ENCODE data around the gene PCDH20. TPM values are rescaled to one million over a fixed set of nuclear protein-coding genes. Genes with fewer than 3 reads are reported as not detected.

PCDH20 gene
- total RNA-seq, 4 donors from 2014 or later, result 0.16 to 1.0 (median 0.48) TPM

DNA sequence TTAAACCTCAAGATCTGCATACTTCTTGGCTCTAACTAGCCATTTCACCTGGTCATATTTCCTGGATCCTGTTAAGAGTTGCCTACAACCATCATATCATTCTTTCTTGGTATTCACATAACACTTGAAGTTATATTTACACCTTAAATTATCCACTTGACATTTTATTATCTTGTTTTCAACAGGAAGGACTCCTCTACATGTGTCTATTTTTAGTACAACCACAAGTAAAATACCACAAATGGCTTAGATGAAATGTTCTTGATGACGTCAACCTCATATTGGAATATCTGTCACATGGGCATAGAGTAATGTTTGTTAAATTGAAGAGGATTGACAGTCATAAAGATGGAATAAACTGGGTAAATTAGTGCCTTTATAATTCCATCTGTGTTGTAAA is 9.4 kb downstream of the PCDH20 start:
- no peak overlapping the region for H3K27ac ChIP-seq
- no peaks in the 10 kb centered on the region for H3K4me1 ChIP-seq
- intact Hi-C loops (cut with DNase I; ENCODE audit: low total_unique reads), result no loop called here
- in situ Hi-C loops (cut with MboI; ENCODE audit: low sequenced_read_pairs in 4 of 4), result no loop called here
- ATAC-seq, result no peak
- DNase-seq, result no peak
- H3K9me3 ChIP-seq, result no peaks in the 10 kb centered on the region
- H3K36me3 ChIP-seq, result no peaks in the 10 kb centered on the region
- no peaks in the 10 kb centered on the region for H3K27me3 ChIP-seq
- TF ChIP-seq, protein P1, sequence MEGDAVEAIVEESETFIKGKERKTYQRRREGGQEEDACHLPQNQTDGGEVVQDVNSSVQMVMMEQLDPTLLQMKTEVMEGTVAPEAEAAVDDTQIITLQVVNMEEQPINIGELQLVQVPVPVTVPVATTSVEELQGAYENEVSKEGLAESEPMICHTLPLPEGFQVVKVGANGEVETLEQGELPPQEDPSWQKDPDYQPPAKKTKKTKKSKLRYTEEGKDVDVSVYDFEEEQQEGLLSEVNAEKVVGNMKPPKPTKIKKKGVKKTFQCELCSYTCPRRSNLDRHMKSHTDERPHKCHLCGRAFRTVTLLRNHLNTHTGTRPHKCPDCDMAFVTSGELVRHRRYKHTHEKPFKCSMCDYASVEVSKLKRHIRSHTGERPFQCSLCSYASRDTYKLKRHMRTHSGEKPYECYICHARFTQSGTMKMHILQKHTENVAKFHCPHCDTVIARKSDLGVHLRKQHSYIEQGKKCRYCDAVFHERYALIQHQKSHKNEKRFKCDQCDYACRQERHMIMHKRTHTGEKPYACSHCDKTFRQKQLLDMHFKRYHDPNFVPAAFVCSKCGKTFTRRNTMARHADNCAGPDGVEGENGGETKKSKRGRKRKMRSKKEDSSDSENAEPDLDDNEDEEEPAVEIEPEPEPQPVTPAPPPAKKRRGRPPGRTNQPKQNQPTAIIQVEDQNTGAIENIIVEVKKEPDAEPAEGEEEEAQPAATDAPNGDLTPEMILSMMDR (IDR thresholded peaks at IDR 0.05 in 4 of 5, conservative IDR thresholded peaks at IDR 0.05 in 1 of 5), result no peak
- no peak for TF ChIP-seq POLR2A (IDR thresholded peaks at IDR 0.05)
- no peak overlapping the region for H3K4me3 ChIP-seq

DNA sequence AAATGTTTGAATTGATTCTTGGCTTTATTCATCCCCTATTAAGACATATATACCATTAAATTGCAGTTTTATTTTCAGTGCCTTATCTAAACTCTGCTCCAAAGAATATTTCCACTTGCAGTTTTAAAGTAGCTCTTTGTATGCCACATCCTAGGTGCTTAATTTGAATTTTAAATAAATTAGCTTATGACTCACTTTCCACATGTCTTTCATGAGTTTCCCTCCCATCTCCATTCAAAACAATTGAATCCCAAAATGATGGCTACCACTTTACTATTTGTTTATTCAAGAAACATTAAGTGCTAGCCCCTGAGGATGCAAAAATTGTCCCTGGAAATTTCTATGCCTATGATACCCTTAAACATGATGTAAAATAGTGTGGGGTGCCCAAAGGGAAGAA is 19.5 kb downstream of the PCDH20 start:
- no peak for ATAC-seq
- H3K27ac ChIP-seq, result no peak overlapping the region

DNA sequence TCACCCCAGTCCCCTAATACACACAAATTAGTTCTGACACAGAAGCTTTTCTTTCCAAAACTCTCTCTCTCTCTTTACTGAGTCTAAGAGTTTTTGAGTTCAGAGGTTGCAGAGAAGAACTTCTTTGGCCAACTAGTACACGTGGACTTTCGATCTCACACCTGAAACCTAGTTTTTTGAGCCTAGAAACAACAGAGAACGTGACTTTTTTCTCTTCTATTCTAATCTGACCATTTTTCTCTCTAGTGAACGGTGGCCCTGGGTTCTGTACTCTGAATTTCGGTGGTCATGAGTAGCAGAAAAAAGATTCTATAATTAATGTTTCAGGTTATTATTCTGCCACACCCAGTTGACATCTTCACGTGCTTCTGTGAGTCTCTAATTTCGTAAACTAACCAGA is 24.2 kb downstream of the PCDH20 start:
- intact Hi-C loops (cut with DNase I; ENCODE audit: low total_unique reads) (no loop called here), in situ Hi-C loops (cut with MboI; ENCODE audit: low sequenced_read_pairs in 4 of 4) (no loop called here)
- H3K27me3 ChIP-seq, result no peaks in the 10 kb centered on the region
- no peak for ATAC-seq
- TF ChIP-seq, protein P1 (IDR thresholded peaks at IDR 0.05 in 4 of 5, conservative IDR thresholded peaks at IDR 0.05 in 1 of 5), result no peak
- TF ChIP-seq POLR2A (IDR thresholded peaks at IDR 0.05), result no peak
- no peak for DNase-seq
- H3K4me1 ChIP-seq, result no peaks in the 10 kb centered on the region
- H3K36me3 ChIP-seq, result no peaks in the 10 kb centered on the region
- H3K4me3 ChIP-seq, result no peak overlapping the region
- no peak overlapping the region for H3K27ac ChIP-seq
- no peaks in the 10 kb centered on the region for H3K9me3 ChIP-seq

More for the DNA sequence above, 19.5 kb downstream of the PCDH20 start:
- intact Hi-C loops (cut with DNase I; ENCODE audit: low total_unique reads) (no loop called here), in situ Hi-C loops (cut with MboI; ENCODE audit: low sequenced_read_pairs in 4 of 4) (no loop called here)
- Histone ChIP-seq H3K27me3 (no peaks in the 10 kb centered on the region), H3K4me3 (no peak overlapping the region), H3K36me3 (no peaks in the 10 kb centered on the region), H3K4me1 (no peaks in the 10 kb centered on the region), H3K9me3 (no peaks in the 10 kb centered on the region)
- DNase-seq, result no peak
- TF ChIP-seq POLR2A (IDR thresholded peaks at IDR 0.05), result no peak
- TF ChIP-seq, protein P1 (IDR thresholded peaks at IDR 0.05 in 4 of 5, conservative IDR thresholded peaks at IDR 0.05 in 1 of 5), result no peak

DNA sequence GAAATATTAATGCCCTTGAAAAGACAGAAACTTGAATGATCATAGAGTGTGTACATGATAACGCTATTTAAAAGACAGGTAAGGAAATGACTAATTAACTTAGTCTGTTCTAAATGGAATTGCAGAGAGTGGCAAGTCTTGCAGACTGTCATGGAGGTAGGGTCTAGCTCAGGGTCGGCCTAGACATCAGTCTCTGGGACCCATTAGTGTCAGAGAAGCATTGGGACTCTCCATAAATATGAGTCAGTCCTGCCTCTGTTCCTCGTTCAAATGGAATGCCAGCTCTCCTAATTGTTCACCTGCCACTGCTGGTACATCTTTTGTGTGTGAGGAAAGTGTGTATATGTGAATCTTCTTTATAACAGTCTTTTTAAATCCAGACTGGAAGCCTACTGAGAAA is 28.0 kb downstream of the PCDH20 start:
- Histone ChIP-seq H3K9me3 (no peaks in the 10 kb centered on the region), H3K27ac (no peak overlapping the region), H3K27me3 (no peaks in the 10 kb centered on the region), H3K4me3 (no peak overlapping the region), H3K36me3 (no peaks in the 10 kb centered on the region), H3K4me1 (no peaks in the 10 kb centered on the region)
- DNase-seq (no peak), ATAC-seq (no peak)
- intact Hi-C loops (cut with DNase I; ENCODE audit: low total_unique reads), result no loop called here
- in situ Hi-C loops (cut with MboI; ENCODE audit: low sequenced_read_pairs in 4 of 4), result no loop called here
- no peak for TF ChIP-seq POLR2A (IDR thresholded peaks at IDR 0.05)
- TF ChIP-seq, protein P1 (IDR thresholded peaks at IDR 0.05 in 4 of 5, conservative IDR thresholded peaks at IDR 0.05 in 1 of 5), result no peak

DNA sequence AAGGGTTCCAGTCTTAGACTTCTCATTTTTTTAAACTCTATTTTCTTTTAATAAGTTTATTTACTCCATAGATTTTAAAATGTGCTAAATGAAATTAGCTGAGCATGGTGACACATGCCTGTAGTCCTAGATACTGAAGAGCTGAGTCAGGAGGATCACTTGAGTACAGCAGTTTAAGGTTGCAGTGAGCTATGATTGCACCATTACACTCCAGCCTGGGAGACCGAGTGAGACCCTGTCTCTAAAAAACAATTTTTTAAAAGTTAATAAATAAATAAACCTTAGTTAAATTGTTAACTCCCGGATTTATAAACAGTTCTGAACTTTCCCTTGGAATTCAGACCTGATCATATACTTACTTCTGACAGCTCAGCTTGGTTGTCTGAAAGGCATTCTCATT is 32.5 kb downstream of the PCDH20 start:
- Histone ChIP-seq H3K4me3 (no peak overlapping the region), H3K27ac (no peak overlapping the region), H3K36me3 (no peaks in the 10 kb centered on the region), H3K9me3 (no peaks in the 10 kb centered on the region), H3K27me3 (no peaks in the 10 kb centered on the region), H3K4me1 (no peaks in the 10 kb centered on the region)
- intact Hi-C loops (cut with DNase I; ENCODE audit: low total_unique reads), result no loop called here
- DNase-seq (no peak), ATAC-seq (no peak)
- in situ Hi-C loops (cut with MboI; ENCODE audit: low sequenced_read_pairs in 4 of 4), result no loop called here
- no peak for TF ChIP-seq POLR2A (IDR thresholded peaks at IDR 0.05)
- TF ChIP-seq, protein P1 (IDR thresholded peaks at IDR 0.05 in 4 of 5, conservative IDR thresholded peaks at IDR 0.05 in 1 of 5), result no peak

All from gastrocnemius medialis (tissue), 4 donors.